ENCODE results near the gene UACA. TPM values are rescaled to one million over a fixed set of nuclear protein-coding genes. Genes with fewer than 3 reads are reported as not detected.
"Not testable (repeated sequence)": the region's sequence is repeated elsewhere in the genome, so short reads cannot be mapped to it uniquely, and the experiment has no call there.

The UACA gene
- total RNA-seq, 2 experiments from 2014 or later: 3.9 to 5.3 TPM

DNA sequence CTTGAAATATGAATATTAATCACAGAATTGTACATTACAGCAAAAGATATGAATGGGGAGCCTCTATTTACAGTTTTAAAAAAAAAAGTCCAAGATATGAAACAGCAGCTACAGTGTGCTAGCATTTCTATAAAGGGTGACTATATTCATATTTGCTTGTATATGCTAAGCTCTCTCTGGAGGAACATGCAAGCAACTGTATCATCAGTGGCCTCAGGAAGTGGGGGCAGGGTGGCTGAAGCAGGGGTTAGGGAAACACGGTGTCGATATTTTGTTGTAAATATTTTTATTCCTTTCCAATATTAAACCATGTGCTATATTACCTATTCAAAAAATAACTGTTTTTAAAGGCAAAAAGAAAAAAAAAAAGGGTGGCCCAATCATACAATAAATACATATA, 2.3 kb downstream of the UACA start:
- Mint-ChIP-seq H3K4me3 (no peak overlapping the region), H3K36me3 (ENCODE audit: low read depth) (no peaks in the 10 kb centered on the region), H3K4me1 (ENCODE audit: low read depth) (peaks cover 9% of the 10 kb centered on the region), H3K9me3 (no peaks in the 10 kb centered on the region), H3K27me3 (ENCODE audit: low read depth) (peaks cover 40% of the 10 kb centered on the region), H3K27ac (no peak overlapping the region)
- intact Hi-C loops (cut with micrococcal nuclease): no loop called here
- no peak for DNase-seq
- CTCF ChIA-PET: interaction anchor here (0.6 to 0.7 kb wide), 3 partner anchors 165 to 1519 kb away, joined by 3 to 6 read pairs (median 5); no protein-coding TSS in a partner anchor

DNA sequence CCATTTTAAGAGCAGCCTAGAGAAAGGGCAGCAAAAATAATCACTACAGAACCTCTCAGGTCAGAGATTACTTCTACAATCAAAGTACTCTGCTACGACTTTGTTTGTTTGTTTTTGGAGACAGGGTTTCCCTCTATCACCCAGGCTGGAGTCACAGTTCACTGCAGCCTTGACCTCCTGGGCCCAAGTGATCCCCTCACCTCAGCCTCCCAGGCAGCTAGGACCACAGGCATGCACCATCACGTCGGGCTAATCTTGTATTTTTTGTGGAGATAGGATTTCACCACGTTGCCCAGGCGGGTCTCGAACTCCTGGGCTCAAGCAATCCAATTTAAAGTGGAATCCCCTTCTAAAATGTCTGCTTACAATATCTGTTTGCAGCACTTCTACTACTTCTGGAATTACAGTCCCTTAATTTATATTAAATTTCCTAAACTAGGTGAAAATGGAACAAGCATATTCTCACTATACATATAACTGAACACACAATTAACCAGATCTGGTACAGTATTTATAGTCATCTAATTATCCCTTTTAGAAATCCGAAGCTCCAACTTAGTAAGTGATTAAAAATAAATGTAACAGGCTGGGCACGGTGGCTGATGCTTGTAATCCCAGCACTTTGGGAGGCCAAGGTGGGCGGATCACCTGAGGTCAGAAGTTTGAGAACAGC, 4.4 kb downstream of the UACA start:
- CTCF ChIA-PET: no interaction called here
- H3K27me3 Mint-ChIP-seq (ENCODE audit: low read depth): peaks cover 38% of the 10 kb centered on the region

DNA sequence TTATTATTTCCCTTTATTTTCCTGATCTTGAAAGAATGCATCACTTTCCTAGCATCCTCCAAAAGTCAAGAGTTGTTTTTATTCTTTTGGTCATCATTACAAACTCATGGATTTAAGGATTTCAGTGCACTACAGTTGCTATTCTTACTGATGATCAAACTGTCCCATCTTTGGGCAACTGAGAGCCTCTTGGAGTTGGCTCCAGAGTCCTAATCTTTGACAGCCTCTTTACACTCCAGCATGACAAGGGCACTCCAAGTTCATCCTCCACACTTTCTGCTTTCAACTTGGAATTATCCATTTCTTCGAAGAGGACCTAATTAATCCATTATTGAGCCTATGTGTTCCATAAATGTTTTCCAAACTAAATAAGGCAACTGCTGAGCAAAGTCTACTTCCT, 5.7 kb downstream of the UACA start:
- intact Hi-C loops (cut with micrococcal nuclease): no loop called here
- no peak overlapping the region for H3K4me3 Mint-ChIP-seq
- H3K27ac Mint-ChIP-seq: no peak overlapping the region
- CTCF ChIA-PET: no interaction called here
- no peaks in the 10 kb centered on the region for H3K9me3 Mint-ChIP-seq
- H3K4me1 Mint-ChIP-seq (ENCODE audit: low read depth): peaks cover 6% of the 10 kb centered on the region
- H3K27me3 Mint-ChIP-seq (ENCODE audit: low read depth): peaks cover 37% of the 10 kb centered on the region
- H3K36me3 Mint-ChIP-seq (ENCODE audit: low read depth): no peaks in the 10 kb centered on the region
- DNase-seq: no peak

More for the DNA sequence above, 4.4 kb downstream of the UACA start:
- Mint-ChIP-seq H3K4me1 (ENCODE audit: low read depth) (peaks cover 8% of the 10 kb centered on the region), H3K4me3 (no peak overlapping the region), H3K27ac (no peak overlapping the region), H3K9me3 (no peaks in the 10 kb centered on the region), H3K36me3 (ENCODE audit: low read depth) (no peaks in the 10 kb centered on the region)
- intact Hi-C loops (cut with micrococcal nuclease): no loop called here
- no peak for DNase-seq

DNA sequence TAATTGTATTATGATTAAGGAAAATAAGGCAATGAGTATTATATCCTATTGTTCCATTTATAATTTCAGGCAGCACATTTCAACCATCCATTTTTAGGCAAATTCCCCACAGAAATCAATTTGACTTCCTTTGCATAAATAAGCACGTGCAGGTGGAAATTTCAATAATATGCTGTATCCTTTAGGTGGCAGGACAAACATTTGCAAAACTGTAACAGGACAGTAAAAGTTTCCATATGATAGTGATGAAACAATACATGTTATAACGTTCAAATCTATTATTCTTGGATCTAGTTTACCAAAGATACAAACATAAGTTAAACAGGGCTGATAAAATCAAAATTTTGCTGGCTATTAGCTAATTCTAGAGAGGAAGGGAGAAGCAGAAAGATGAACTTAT, 8.5 kb downstream of the UACA start:
- H3K27me3 Mint-ChIP-seq (ENCODE audit: low read depth): peaks cover 27% of the 10 kb centered on the region
- peaks cover 8% of the 10 kb centered on the region for H3K4me1 Mint-ChIP-seq (ENCODE audit: low read depth)
- no peak for DNase-seq
- intact Hi-C loops (cut with micrococcal nuclease): no loop called here
- CTCF ChIA-PET: no interaction called here
- H3K36me3 Mint-ChIP-seq (ENCODE audit: low read depth): no peaks in the 10 kb centered on the region
- H3K9me3 Mint-ChIP-seq: no peaks in the 10 kb centered on the region
- no peak overlapping the region for H3K4me3 Mint-ChIP-seq
- no peak overlapping the region for H3K27ac Mint-ChIP-seq

DNA sequence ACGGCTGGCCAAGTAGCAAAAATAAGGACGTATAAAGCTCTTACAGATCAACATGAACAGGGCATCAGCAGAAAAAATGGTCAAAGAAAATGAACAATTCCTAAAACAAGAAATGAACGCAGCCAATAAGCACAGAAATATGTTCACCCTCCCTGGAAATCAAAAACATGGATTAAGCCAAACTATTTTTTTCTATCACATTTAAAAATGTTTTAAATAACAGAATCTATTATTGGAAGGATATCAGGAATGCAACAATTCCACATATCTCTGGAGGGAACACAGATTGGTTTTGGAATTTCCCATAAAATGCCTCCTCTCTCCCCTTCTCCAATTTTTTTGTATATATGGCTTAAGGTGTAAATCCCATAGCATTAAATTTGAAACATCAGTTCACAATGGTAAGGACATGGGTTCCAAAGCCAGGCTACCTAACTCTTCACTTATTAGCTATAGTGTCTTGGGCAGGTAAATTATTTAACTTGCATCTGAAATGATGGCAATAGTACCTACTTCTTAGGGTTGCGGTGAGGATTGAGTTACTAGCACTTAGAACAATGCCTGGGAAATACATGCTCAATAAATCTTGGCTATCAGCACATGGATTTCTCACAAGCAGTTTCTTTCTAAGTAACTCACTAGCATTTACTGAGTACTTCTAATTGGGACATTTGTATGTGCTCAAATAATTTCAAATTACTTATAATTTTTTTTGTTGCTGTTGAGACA, 10.1 kb downstream of the UACA start:
- no peaks in the 10 kb centered on the region for H3K36me3 Mint-ChIP-seq (ENCODE audit: low read depth)
- intact Hi-C loops (cut with micrococcal nuclease): no loop called here
- H3K27ac Mint-ChIP-seq: no peak overlapping the region
- peaks cover 19% of the 10 kb centered on the region for H3K27me3 Mint-ChIP-seq (ENCODE audit: low read depth)
- peaks cover 8% of the 10 kb centered on the region for H3K4me1 Mint-ChIP-seq (ENCODE audit: low read depth)
- DNase-seq: no peak
- H3K4me3 Mint-ChIP-seq: no peak overlapping the region
- CTCF ChIA-PET: no interaction called here
- H3K9me3 Mint-ChIP-seq: no peaks in the 10 kb centered on the region

DNA sequence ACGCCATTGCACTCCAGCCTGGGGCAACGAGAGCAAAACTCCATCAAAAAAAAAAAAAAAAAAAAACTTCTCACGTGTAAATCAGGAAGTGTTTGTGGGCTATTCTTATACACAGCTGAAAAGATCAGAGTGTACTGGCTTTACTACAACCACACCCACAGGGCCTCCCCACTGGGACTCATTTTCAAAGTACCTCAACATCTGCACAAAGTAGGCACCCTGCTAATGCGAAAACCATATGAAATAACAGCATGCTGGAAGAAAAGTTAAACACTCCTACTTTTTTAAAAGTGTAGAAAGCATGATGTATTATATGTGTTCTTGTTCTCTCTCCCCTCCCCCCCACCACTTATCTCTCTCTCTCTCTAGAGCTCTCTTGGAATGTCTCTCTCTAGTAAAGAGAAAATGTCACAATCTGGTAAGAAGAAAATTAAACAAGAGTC, 11.1 kb downstream of the UACA start:
- Mint-ChIP-seq H3K4me3 (no peak overlapping the region), H3K4me1 (ENCODE audit: low read depth) (peaks cover 8% of the 10 kb centered on the region), H3K9me3 (no peaks in the 10 kb centered on the region), H3K27ac (no peak overlapping the region), H3K36me3 (ENCODE audit: low read depth) (no peaks in the 10 kb centered on the region), H3K27me3 (ENCODE audit: low read depth) (peaks cover 13% of the 10 kb centered on the region)
- intact Hi-C loops (cut with micrococcal nuclease): no loop called here
- CTCF ChIA-PET: interaction anchor here (0.6 to 0.7 kb wide), 3 partner anchors 246 to 249 kb away, joined by 3 to 5 read pairs (median 4); no protein-coding TSS in a partner anchor
- DNase-seq: no peak

DNA sequence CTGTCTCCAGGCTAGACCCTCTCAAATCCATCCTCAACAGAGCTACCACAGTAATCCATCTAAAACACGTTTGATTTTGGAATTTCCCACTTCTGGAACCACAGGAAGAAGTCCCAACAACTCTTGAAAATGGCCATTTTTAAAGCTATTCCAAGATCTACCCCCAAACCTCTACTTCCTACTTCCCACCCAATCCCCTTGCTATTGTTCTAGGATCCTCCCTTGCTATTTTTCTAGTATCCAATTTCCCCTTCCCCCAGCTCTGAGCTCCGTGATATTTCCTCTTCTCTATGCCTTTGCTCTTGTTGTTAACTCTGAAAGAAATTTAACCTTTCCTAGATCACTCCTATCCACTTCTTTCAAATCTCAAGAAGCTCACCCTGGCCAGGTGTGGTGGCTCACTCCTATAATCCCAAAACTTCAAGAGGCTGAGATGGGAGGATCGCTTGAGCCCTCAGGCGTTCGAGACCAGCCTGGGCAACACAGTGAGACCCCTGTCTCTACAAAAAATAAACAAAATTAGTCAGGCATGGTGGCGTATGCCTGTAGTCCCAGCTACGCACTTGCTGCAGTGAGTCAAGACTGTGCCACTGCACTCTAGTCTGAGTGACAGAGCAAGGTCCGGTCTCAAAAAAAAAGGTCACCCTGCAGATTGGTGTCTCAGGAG, 13.0 kb downstream of the UACA start:
- no peaks in the 10 kb centered on the region for H3K9me3 Mint-ChIP-seq
- no peak overlapping the region for H3K27ac Mint-ChIP-seq
- CTCF ChIA-PET: interaction anchor here (0.7 to 0.8 kb wide), 3 partner anchors 28 to 635 kb away, joined by 3 read pairs; no protein-coding TSS in a partner anchor
- H3K36me3 Mint-ChIP-seq (ENCODE audit: low read depth): no peaks in the 10 kb centered on the region
- intact Hi-C loops (cut with micrococcal nuclease): no loop called here
- peaks cover 6% of the 10 kb centered on the region for H3K27me3 Mint-ChIP-seq (ENCODE audit: low read depth)
- no peak overlapping the region for H3K4me3 Mint-ChIP-seq
- H3K4me1 Mint-ChIP-seq (ENCODE audit: low read depth): peaks cover 8% of the 10 kb centered on the region
- no peak for DNase-seq

DNA sequence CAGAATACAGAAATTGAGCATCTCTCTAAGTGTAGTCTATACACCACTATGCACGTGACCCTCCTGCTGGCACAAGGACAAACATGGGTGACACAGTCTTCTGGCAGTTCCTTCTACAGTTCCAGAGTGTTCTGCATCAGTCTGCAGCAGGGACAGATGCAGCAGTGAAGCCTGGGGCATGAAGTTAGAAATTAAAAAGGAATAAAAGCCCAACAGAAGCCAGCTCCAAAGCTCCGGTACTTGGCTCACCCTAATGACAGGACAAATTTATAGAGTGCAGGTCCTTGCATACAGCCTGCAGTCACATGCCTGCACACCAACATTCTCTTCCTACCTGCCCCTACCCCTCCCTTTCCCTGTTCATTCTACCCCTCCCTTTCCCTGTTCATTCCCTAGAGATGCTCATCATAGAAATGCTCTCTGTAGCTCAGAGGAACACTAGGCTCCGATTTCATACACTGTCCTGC, 15.0 kb downstream of the UACA start:
- no peak overlapping the region for H3K27ac Mint-ChIP-seq
- no peaks in the 10 kb centered on the region for H3K36me3 Mint-ChIP-seq (ENCODE audit: low read depth)
- CTCF ChIA-PET: no interaction called here
- H3K4me1 Mint-ChIP-seq (ENCODE audit: low read depth): peaks cover 8% of the 10 kb centered on the region
- H3K27me3 Mint-ChIP-seq (ENCODE audit: low read depth): peaks cover under 1% of the 10 kb centered on the region
- no peaks in the 10 kb centered on the region for H3K9me3 Mint-ChIP-seq
- DNase-seq: no peak
- H3K4me3 Mint-ChIP-seq: no peak overlapping the region
- intact Hi-C loops (cut with micrococcal nuclease): no loop called here

DNA sequence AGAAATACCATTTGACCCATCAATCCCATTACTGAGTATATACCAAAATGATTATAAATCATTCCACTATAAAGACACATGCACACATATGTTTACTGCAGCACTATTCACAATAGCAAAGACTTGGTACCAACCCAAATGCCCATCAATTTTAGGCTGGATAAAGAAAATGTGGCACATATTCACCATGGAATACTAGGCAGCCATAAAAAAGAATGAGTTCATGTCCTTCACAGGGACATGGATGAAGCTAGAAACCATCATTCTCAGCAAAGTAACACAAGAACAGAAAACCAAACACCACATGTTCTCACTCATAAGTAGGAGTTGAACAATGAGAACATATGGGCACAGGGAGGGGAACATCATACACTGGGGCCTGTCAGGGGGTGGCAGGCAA, 16.8 kb downstream of the UACA start:
- H3K36me3 Mint-ChIP-seq (ENCODE audit: low read depth); H3K27me3 Mint-ChIP-seq (ENCODE audit: low read depth); H3K4me1 Mint-ChIP-seq (ENCODE audit: low read depth); H3K27ac Mint-ChIP-seq; CTCF ChIA-PET; H3K9me3 Mint-ChIP-seq; intact Hi-C loops (cut with micrococcal nuclease); DNase-seq; H3K4me3 Mint-ChIP-seq: not testable (repeated sequence)

DNA sequence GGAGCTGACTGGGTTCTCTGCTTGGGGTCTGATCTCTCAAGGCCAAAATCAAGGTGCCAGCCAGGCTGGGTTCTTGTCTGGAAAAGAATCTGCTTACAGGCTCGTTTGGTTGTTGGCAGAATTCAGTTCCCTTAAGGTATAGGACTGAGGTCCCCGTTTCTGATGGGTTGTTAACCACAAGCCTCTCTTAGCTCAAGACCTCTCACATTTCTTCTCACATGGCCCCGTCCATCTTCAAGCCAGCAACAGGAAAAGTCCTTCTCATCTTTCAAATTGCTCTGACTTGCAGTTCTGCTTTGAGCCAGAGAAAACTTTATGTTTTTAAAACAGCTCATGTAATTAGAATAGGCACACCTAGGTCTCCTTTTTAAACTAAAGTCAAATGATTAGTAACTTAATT, 20.4 kb downstream of the UACA start:
- CTCF ChIA-PET: no interaction called here
- H3K4me1 Mint-ChIP-seq (ENCODE audit: low read depth): no peaks in the 10 kb centered on the region
- no peaks in the 10 kb centered on the region for H3K9me3 Mint-ChIP-seq
- H3K27ac Mint-ChIP-seq: no peak overlapping the region
- no peaks in the 10 kb centered on the region for H3K36me3 Mint-ChIP-seq (ENCODE audit: low read depth)
- H3K27me3 Mint-ChIP-seq (ENCODE audit: low read depth): no peaks in the 10 kb centered on the region
- intact Hi-C loops (cut with micrococcal nuclease): no loop called here
- DNase-seq: no peak
- no peak overlapping the region for H3K4me3 Mint-ChIP-seq

DNA sequence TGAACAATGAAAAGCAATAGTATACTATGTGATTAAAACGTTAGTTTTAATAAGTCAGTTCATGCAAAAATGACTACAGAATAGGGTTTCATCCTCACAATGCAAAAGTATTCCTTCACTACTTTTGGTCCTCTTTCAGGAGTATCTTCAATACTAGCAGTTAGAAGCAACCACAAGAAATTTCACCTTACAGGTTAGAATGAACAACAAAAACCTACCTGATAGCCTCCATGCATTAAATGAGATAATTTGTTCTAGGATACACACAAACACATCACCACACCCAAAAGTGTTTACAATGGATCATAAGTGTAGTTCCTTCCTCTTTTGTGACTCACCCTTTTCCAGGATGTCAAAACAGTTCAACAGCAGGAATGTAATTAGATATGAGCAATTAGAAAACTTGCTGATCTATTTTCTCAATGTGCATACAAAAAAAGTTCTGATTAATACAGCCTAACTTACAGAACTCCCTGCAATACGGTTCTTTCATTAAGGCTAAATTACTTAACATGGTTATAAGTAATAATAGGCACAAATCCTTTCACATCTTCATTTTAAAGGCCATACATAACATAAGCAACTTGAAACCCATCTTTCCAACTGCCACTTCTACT, 21.6 kb downstream of the UACA start:
- intact Hi-C loops (cut with micrococcal nuclease): no loop called here
- CTCF ChIA-PET: no interaction called here
- Mint-ChIP-seq H3K27me3 (ENCODE audit: low read depth) (no peaks in the 10 kb centered on the region), H3K9me3 (no peaks in the 10 kb centered on the region), H3K4me1 (ENCODE audit: low read depth) (no peaks in the 10 kb centered on the region), H3K4me3 (no peak overlapping the region), H3K36me3 (ENCODE audit: low read depth) (no peaks in the 10 kb centered on the region), H3K27ac (no peak overlapping the region)
- no peak for DNase-seq

DNA sequence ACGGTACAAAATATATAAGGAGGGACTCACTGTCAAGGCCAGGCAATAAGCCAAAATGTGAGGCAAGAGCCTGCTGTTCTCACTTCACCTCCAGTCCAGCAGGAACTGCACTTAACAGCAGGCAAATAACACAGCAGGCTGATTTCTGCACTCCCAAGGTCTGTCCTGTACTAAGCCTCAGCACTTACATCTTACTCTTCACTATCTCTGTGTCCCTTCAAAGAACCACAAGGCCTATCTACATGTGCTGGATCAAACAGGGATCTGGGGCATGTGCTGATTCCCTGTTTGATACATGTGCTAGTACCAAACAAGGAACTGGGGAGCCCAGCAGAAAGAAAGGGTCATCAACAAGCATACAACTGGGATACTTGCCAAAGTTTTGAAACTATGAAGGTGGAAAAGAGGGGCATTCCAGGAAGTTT, 22.2 kb downstream of the UACA start:
- no peaks in the 10 kb centered on the region for H3K36me3 Mint-ChIP-seq (ENCODE audit: low read depth)
- H3K27me3 Mint-ChIP-seq (ENCODE audit: low read depth): no peaks in the 10 kb centered on the region
- no peak overlapping the region for H3K27ac Mint-ChIP-seq
- no peaks in the 10 kb centered on the region for H3K4me1 Mint-ChIP-seq (ENCODE audit: low read depth)
- CTCF ChIA-PET: no interaction called here
- no peak for DNase-seq
- intact Hi-C loops (cut with micrococcal nuclease): no loop called here
- H3K9me3 Mint-ChIP-seq: no peaks in the 10 kb centered on the region
- no peak overlapping the region for H3K4me3 Mint-ChIP-seq
